ENCODE measurements around the gene SDHAF3.
"Not testable (repeated sequence)": the region's sequence is repeated elsewhere in the genome, so short reads cannot be mapped to it uniquely, and the experiment has no call there.

Gene SDHAF3

DNA sequence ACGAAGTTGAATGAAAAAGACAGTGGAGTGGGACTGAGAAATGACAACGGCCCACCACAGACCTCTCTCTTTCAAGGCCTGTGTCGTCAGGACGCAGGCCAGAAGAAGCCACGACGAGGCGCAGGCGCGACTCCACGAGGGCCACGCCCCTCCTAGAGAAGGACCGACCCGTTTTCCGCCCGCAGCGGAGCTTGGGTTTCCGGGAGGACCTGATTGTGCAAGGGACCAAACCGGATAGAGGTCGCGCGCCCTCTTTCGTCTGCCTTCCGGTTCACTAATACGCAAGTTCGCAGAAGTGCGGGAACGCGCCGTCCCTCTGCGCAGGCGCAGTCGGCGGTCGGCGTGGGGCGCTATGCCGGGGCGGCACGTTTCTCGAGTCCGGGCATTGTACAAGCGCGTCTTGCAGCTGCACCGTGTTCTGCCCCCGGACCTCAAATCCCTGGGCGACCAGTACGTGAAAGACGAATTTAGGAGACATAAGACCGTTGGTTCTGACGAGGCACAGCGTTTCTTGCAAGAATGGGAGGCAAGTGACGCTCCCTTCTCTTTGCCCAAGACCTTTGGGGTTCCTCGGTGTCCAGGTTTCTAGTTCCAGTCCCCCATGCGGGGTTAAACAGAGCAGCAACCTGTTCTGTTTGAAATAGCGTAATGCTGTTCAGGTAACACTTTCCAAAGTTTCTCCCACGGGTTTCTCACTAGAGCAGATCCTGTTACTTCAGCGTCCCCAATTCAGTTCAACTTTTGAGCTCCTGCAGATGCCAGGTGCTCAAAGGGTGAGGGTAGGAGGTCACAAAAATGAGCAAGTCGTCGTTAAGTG lies at the start of gene SDHAF3:
SDHAF3 (plus strand) TSS at position 327 of the 817 bp plus-strand sequence; CDS start at position 353, 26 bp downstream.
- peak; percentile 55 to 97 (median 92) for DNase-seq

DNA sequence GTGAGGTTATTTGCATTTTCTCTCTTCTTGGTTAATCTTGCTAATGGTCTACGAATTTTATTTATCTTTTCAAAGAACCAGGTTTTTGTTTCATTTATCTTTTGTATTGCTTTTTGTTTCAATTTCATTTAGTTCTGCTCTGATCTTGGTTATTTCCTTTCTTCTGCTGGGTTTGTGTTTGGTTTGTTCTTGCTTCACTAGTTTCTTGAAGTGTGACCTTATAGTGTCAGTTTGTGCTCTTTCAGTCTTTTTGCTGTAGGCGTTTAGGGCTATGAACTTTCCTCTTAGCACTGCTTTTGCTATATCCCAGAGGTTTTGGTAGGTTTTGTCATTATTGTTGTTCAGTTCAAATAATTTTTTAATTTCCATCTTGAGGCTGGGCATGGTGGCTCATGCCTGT lies 45.5 kb upstream of the SDHAF3 start:
- not testable (repeated sequence) for DNase-seq

- no peak for DNase-seq
Observed at GRCh38 chr7:97075928-97076327, 41.6 kb upstream of the SDHAF3 start.

- DNase-seq: no peak
Observed at GRCh38 chr7:97078023-97078969, 39.2 kb upstream of the SDHAF3 start.

DNA sequence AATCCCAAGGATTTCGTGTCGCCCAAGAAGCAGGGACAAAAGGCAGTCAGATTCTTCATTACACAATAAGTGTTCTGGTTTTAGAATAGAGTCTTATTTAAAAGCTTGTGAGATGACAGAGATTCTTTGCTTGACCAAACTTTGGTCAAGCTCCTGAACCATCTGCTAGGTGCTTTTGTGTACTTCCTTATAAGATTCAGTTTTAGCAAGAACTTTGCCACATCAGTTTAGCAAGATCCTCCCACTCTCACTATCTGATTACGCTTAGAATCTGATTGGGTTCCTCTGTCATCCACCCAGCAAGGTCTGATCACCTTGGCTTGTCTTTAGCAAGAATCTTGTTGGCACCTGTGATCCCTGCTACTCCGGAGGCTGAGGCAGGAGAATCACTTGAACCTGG lies 38.2 kb upstream of the SDHAF3 start:
- DNase-seq: no peak

DNA sequence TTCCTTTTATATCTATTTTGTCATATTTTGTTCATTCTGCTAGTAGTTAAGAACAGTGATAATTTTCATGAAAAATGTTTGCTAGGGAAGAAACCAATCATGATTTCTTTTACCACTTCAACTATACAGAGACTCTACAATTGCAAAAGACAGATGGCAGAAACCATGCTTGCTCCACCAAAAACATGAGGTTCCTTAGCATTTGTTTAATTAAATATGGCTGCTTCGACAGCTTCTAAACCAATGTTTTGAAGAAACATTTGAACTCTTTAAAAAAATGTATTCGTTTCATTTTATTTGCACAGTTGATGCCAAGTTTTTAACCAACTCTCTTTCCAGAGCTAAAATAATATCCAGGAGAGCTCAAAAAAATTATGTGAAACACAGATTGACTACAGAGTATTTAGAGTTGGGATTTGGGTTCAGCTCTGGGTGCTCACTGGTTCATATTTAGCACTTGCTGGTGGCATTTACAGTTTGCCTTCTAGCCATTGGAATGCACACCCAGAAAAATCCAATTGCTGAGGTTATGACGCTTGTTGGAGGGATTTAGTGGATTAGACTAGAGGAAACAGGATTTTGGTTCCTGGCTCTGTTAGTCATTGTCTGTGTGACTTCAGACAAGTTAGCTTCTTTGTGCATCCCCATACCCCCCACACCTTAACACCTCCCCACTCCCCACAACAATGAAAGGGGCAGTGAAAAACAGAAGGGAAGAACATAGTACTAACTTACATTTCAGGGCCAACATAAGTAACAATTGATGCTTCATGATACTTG lies 35.8 kb upstream of the SDHAF3 start:
- DNase-seq: no peak

GRCh38 chr7:97088364-97088763 lies 29.1 kb upstream of the SDHAF3 start:
- DNase-seq: no peak

- DNase-seq: no peak
Observed at GRCh38 chr7:97089771-97090170, 27.7 kb upstream of the SDHAF3 start.

DNA sequence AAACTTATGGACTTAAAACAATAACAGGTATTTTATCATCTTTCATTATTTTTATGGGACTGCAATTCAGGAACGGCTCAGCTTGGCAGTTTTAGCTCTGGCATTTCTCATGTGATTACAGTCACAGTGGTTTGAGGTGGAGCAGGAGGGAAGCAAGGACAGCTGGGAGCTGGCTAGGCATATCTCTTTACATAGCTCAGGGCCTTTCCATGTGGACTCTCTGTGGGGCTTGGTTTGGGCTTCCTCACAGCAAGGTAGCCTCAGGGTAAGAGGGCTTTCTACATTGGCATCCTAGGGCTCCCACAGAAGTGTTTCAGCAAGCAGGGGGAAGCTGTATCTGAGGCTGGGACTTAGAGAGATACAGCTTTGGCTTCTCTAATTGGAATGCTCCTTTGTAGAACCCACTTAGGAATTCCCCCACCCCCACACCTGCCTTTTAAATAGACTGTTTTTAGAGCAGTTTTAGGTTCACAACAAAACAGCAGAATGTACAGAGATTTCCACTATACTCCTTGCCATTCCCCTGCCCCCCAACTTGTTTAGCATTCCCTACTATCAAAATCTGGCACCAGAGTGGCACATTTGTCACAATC lies 26.6 kb upstream of the SDHAF3 start:
- no peak for DNase-seq

DNA sequence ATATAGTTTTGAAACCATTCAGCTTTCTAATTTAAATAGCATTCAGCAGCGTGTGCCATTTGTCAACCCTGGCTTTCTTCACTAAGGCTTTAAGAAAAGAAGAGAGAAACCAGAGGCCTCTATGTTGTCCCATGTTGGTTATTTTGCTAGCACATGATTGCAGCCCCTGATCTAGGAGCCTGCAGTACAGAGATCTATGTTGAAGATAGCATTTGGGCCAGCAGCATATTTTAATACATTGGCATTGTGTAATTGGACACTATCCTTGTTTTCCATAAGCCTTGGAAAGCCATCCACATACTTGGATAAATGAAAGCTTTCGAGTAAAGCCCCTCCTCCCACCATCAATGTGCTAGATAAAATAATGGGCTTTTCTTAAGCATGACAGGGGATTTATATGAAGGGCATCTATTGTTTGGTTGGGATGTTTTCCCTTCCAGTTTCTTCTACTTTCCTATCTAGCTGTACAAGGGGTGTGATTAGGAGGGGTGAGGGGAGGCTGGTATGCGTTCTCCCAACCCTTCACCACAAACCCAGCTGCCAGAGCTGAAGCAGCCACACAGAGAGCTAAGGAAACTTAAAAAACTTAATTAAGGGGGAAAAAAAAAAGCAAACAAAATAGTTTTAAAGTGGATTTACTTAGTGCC lies 23.1 kb upstream of the SDHAF3 start:
- peak in 1 of 56 donors; percentile 1 for DNase-seq

GRCh38 chr7:97096037-97096436 lies 21.5 kb upstream of the SDHAF3 start:
- DNase-seq: no peak

- DNase-seq: no peak
Observed at GRCh38 chr7:97096661-97097060, 20.8 kb upstream of the SDHAF3 start.

- peak; percentile 1 to 87 (median 58) for DNase-seq
Observed at GRCh38 chr7:97104719-97105238, 12.7 kb upstream of the SDHAF3 start.

- no peak for DNase-seq
Observed at GRCh38 chr7:97107192-97107800, 10.2 kb upstream of the SDHAF3 start.

DNA sequence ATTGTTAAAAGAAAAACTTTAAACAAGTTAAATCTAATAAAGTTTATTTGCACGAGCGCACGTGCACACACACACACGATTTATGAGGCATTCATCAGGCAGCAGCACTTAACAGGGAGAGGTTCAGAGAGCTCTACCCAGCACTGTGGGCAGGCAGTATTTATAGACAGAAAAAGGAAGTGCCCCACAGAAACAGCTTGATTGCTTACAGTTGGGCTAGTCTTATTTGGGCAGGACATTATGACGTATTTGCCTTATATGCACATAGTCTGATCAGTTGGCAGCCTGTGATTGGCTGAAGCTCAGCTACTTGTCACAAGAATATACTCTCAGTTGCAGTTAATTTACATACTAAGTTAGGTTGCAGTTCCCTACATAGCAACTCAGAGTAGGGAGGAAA lies 1.2 kb upstream of the SDHAF3 start:
- peak in 3 of 56 donors; percentile 1 to 17 (median 3) for DNase-seq

- DNase-seq: no peak
Observed at GRCh38 chr7:97117035-97117371, 495 bp upstream of the SDHAF3 start.

GRCh38 chr7:97118306-97118917 lies 914 bp downstream of the SDHAF3 start:
- DNase-seq: no peak

- no peak for DNase-seq
Observed at GRCh38 chr7:97119747-97120146, 2.2 kb downstream of the SDHAF3 start.

DNA sequence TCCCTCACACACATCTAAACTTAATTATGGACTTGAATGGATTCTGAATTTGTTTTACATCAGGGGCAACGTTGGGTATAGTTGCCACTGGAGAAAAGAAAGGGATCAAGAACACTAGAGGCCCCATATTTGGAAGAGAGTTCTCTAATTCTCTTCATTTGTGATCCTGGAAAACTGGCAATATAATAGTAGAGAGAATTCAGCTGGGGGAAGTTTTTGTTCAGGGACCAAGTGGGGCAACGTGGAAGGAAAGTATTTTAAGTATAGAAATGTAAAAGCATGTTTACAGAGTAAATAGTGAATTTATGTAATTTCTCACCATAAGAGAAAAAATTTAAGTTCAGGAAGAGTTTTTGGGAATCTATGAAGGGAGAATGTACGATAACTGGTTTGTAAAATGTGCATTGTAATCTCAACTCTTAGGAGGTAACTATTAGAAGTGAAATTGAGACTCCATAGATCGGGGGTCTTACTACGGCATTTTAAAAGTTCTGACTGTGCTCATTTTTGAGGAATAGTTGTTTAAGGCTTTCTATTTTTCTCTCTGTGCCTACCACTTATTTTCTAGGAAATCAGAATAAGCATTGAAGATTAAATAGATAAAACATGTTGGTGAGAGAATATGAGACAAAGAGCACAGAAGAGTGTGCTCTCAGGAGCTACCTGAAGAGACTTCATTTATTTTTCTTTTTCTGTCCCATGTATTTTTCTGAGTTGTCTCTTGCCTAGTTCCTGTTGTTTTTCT lies 3.4 kb downstream of the SDHAF3 start:
- no peak for DNase-seq

All from amygdala (tissue), 56 donors.